OCI-LY1 (cell line): ENCODE measurements around the gene WBP2NL.

Source experiments
- H2AFZ ChIP-seq: fragments of 200-600 bp; sonication (generic), shearing (Covaris generic); 2 replicates; pipeline ENCODE4 v1.6.0; 2014; ENCODE audit warnings: antibody characterized with exemption, mild to moderate bottlenecking, low read length
- H3F3A ChIP-seq: fragments of 200-600 bp; sonication (generic), shearing (Covaris generic); 2 replicates; pipeline ENCODE4 v1.6.0; 2014; ENCODE audit warnings: mild to moderate bottlenecking, antibody characterized with exemption, low read length, moderate library complexity; ENCODE audit not compliant: insufficient read depth
- H3K27ac ChIP-seq: fragments of 200-600 bp; sonication (generic); 2 replicates; pipeline ENCODE4 v1.5.1; 2014; ENCODE audit warnings: low read length, mixed run types, mild to moderate bottlenecking, low read depth; ENCODE audit not compliant: poor library complexity, severe bottlenecking
- H3K27me3 ChIP-seq: fragments of 200-600 bp; sonication (generic); 2 replicates; pipeline ENCODE4 v1.6.0; 2014; ENCODE audit warnings: antibody characterized with exemption, mild to moderate bottlenecking, low read length, moderate library complexity; ENCODE audit not compliant: insufficient read depth
- H3K36me3 ChIP-seq: fragments of 200-600 bp; sonication (generic); 2 replicates; pipeline ENCODE4 v1.6.1; 2014; ENCODE audit warnings: mild to moderate bottlenecking, antibody characterized with exemption, low read length, moderate library complexity, mixed read lengths; ENCODE audit not compliant: insufficient read depth
- H3K4me1 ChIP-seq: fragments of 200-600 bp; sonication (generic); 2 replicates; pipeline ENCODE4 v1.5.1; 2014; ENCODE audit warnings: mild to moderate bottlenecking, low read length, moderate library complexity; ENCODE audit not compliant: insufficient read depth, severe bottlenecking
- H3K4me2 ChIP-seq: fragments of 200-600 bp; sonication (generic), shearing (Covaris generic); 2 replicates; pipeline ENCODE4 v1.6.1; 2014; ENCODE audit warnings: low read length
- H3K4me3 ChIP-seq: fragments of 200-600 bp; sonication (generic); 2 replicates; pipeline ENCODE4 v1.5.1; 2014; ENCODE audit warnings: low read length, low read depth, mild to moderate bottlenecking, mixed read lengths; ENCODE audit not compliant: poor library complexity, severe bottlenecking
- H3K79me2 ChIP-seq: fragments of 200-600 bp; shearing (Covaris generic); 2 replicates; pipeline ENCODE4 v1.6.1; 2016; ENCODE audit warnings: mixed run types, low read length, mixed read lengths; ENCODE audit not compliant: insufficient read depth
- H3K9ac ChIP-seq: fragments of 200-600 bp; sonication (generic), shearing (Covaris generic); 2 replicates; pipeline ENCODE4 v1.6.1; 2014; ENCODE audit warnings: mild to moderate bottlenecking, low read length, mixed read lengths
- H3K9me2 ChIP-seq: fragments of 200-600 bp; sonication (generic), shearing (Covaris generic); 2 replicates; pipeline ENCODE4 v1.6.1; 2014; ENCODE audit warnings: low read depth, mild to moderate bottlenecking, low read length, mixed read lengths
- H3K9me3 ChIP-seq: fragments of 200-600 bp; shearing (Covaris generic); 2 replicates; pipeline ENCODE4 v1.6.1; 2014; ENCODE audit warnings: low read length, mixed read lengths
- H4K20me1 ChIP-seq: fragments of 200-600 bp; sonication (generic), shearing (Covaris generic); 2 replicates; pipeline ENCODE4 v1.6.0; 2016; ENCODE audit warnings: mild to moderate bottlenecking, low read length; ENCODE audit not compliant: insufficient read depth
- CTCF ChIP-seq: fragments of 200-600 bp; sonication (generic), shearing (Covaris generic); IDR thresholded peaks from 2 replicates; pipeline ENCODE4 v1.5.1; 2017; ENCODE audit warnings: mild to moderate bottlenecking, antibody characterized with exemption, low read length, moderate library complexity, mixed read lengths
- EZH2 ChIP-seq: fragments of 200-600 bp; sonication (generic), shearing (Covaris generic); IDR thresholded peaks from 2 replicates; pipeline ENCODE4 v1.8.0; 2017; ENCODE audit warnings: borderline replicate concordance, mixed run types, mild to moderate bottlenecking, antibody characterized with exemption, low read length, moderate library complexity, mixed read lengths

The WBP2NL gene

GRCh38 chr22:41991111-41991510 lies 7.5 kb upstream of the WBP2NL start:
- Histone ChIP-seq H2AFZ (no peak overlapping the region), H3K4me3 (no peak overlapping the region), H3K27me3 (peaks cover 19% of the 10 kb centered on the region), H3K4me2 (no peak overlapping the region), H3K9me2 (no peaks in the 10 kb centered on the region), H3K27ac (no peak overlapping the region), H3K36me3 (no peaks in the 10 kb centered on the region), H3F3A (no peaks in the 10 kb centered on the region), H3K9me3 (no peaks in the 10 kb centered on the region), H4K20me1 (no peaks in the 10 kb centered on the region), H3K79me2 (no peaks in the 10 kb centered on the region), H3K9ac (no peak overlapping the region), H3K4me1 (no peaks in the 10 kb centered on the region)
- TF ChIP-seq EZH2 (no peak), CTCF (no peak)

- H3K4me3 ChIP-seq: no peak overlapping the region
- no peak overlapping the region for H3K27ac ChIP-seq
- no peak overlapping the region for H3K4me2 ChIP-seq
- no peaks in the 10 kb centered on the region for H3K36me3 ChIP-seq
- H3F3A ChIP-seq: no peaks in the 10 kb centered on the region
- H3K9ac ChIP-seq: no peak overlapping the region
- H3K4me1 ChIP-seq: no peaks in the 10 kb centered on the region
- H3K9me3 ChIP-seq: no peaks in the 10 kb centered on the region
- no peaks in the 10 kb centered on the region for H4K20me1 ChIP-seq
- TF ChIP-seq EZH2 (no peak), CTCF (no peak)
- no peak overlapping the region for H2AFZ ChIP-seq
- H3K79me2 ChIP-seq: no peaks in the 10 kb centered on the region
- H3K27me3 ChIP-seq: peaks cover 24% of the 10 kb centered on the region
- H3K9me2 ChIP-seq: no peaks in the 10 kb centered on the region
These were observed 6.1 kb upstream of the WBP2NL start for GRCh38 chr22:41992496-41992895.

- Histone ChIP-seq H2AFZ (no peak overlapping the region), H3K27ac (no peak overlapping the region), H3K9ac (no peak overlapping the region), H3K36me3 (no peaks in the 10 kb centered on the region), H3K4me1 (peaks cover 12% of the 10 kb centered on the region), H3F3A (no peaks in the 10 kb centered on the region), H3K27me3 (peaks cover 10% of the 10 kb centered on the region; the same call in 1 of the 2 replicates), H3K4me2 (no peak overlapping the region), H3K9me2 (no peaks in the 10 kb centered on the region), H3K9me3 (no peaks in the 10 kb centered on the region), H3K79me2 (no peaks in the 10 kb centered on the region), H3K4me3 (no peak overlapping the region), H4K20me1 (no peaks in the 10 kb centered on the region)
- TF ChIP-seq EZH2 (no peak), CTCF (no peak)
These were observed 3.4 kb upstream of the WBP2NL start for GRCh38 chr22:41995211-41995610.
